Left cardiac atrium (tissue), 4 donors: ENCODE measurements around the gene WDFY4. TPM values are rescaled to one million over a fixed set of nuclear protein-coding genes. Genes with fewer than 3 reads are reported as not detected.
A peak's percentile ranks its signal among the peaks of the same experiment; 100 is the strongest.

Source experiments
- ATAC-seq, 2 donors: fragments of 200-7000 bp; cut with Tn5 transposase; one replicate each; pipeline ENCODE4 v1.9.1; 2020; ENCODE audit warnings: mild to moderate bottlenecking in 2 of 2, moderate library complexity in 2 of 2
- DNase-seq: peaks from one replicate; pipeline ENCODE4 v3.0.0-alpha.2; 2020
- intact Hi-C, 2 donors: fragments of 100-400 bp; cut with DNase I; formaldehyde crosslinking; loops; one replicate each; pipeline versions ENCODE4 v1.14.1 to v1.15.1; 2022 to 2023
- total RNA-seq, 2 donors: library from RNA; stranded (reverse); fragmentation: NEBNext Ultra II Directional; extraction: Animal tissue kit (Norgen Biotek cat#: 25700); gene quantifications; one replicate each; pipeline ENCODE4 v1.2.1, GENCODE V29; 2021
- donor health status: DM: no; HTN: yes; CAD: no.
- donor health status: DM: no; HTN: yes; CAD: no; lungs with severe emphysema.
- donor health status: DM: yes; HTN: yes; CAD: no.
- donor health status: Dilated cardiomyopathy.

Gene WDFY4
- total RNA-seq, 2 donors from 2014 or later, result 2.6 to 3.8 TPM

GRCh38 chr10:48799341-48800006 lies 114.8 kb downstream of the WDFY4 start:
- ATAC-seq (peak in 1 of 2 donors; percentile 14), DNase-seq (no peak)
- intact Hi-C loops, result no loop called here

- intact Hi-C loops, result no loop called here
- DNase-seq (no peak), ATAC-seq (peak; percentile 51 to 81)
Observed at GRCh38 chr10:48800007-48800675, 115.5 kb downstream of the WDFY4 start.

- intact Hi-C loops, result no loop called here
- DNase-seq (no peak), ATAC-seq (peak in 1 of 2 donors; percentile 25)
Observed at GRCh38 chr10:48801001-48801421, 116.3 kb downstream of the WDFY4 start.

GRCh38 chr10:48802611-48803071 lies 118.0 kb downstream of the WDFY4 start:
- intact Hi-C loops, result no loop called here
- ATAC-seq, result no peak

GRCh38 chr10:48803801-48804584 lies 119.3 kb downstream of the WDFY4 start:
- intact Hi-C loops, result no loop called here
- no peak for ATAC-seq
- DNase-seq, result no peak

More at GRCh38 chr10:48802611-48803071, 118.0 kb downstream of the WDFY4 start:
- DNase-seq, result no peak

GRCh38 chr10:48804740-48805182 lies 120.1 kb downstream of the WDFY4 start:
- DNase-seq (no peak), ATAC-seq (peak in 1 of 2 donors; percentile 42)
- intact Hi-C loops, result no loop called here

GRCh38 chr10:48805411-48805810 lies 120.7 kb downstream of the WDFY4 start:
- ATAC-seq, result no peak
- intact Hi-C loops, result no loop called here
- DNase-seq, result no peak

GRCh38 chr10:48805848-48806247 lies 121.2 kb downstream of the WDFY4 start:
- intact Hi-C loops, result no loop called here
- no peak for DNase-seq
- ATAC-seq, result peak; percentile 73 to 87

GRCh38 chr10:48806342-48806741 lies 121.7 kb downstream of the WDFY4 start:
- intact Hi-C loops, result no loop called here
- DNase-seq, result no peak
- no peak for ATAC-seq

- no peak for DNase-seq
- intact Hi-C loops, result no loop called here
- no peak for ATAC-seq
Observed at GRCh38 chr10:48807791-48808470, 123.3 kb downstream of the WDFY4 start.

GRCh38 chr10:48809261-48809660 lies 124.6 kb downstream of the WDFY4 start:
- ATAC-seq (no peak), DNase-seq (no peak)
- intact Hi-C loops, result no loop called here

- intact Hi-C loops, result no loop called here
- ATAC-seq (no peak), DNase-seq (no peak)
Observed at GRCh38 chr10:48811461-48811860, 126.8 kb downstream of the WDFY4 start.

- intact Hi-C loops, result no loop called here
- no peak for ATAC-seq
- no peak for DNase-seq
Observed at GRCh38 chr10:48811917-48812316, 127.2 kb downstream of the WDFY4 start.

GRCh38 chr10:48813291-48813690 lies 128.6 kb downstream of the WDFY4 start:
- DNase-seq (no peak), ATAC-seq (no peak)
- intact Hi-C loops, result no loop called here

- DNase-seq, result no peak
- no peak for ATAC-seq
- intact Hi-C loops, result no loop called here
Observed at GRCh38 chr10:48813825-48814224, 129.2 kb downstream of the WDFY4 start.

- DNase-seq, result no peak
- ATAC-seq, result no peak
- intact Hi-C loops, result no loop called here
Observed at GRCh38 chr10:48814933-48815332, 130.3 kb downstream of the WDFY4 start.

- intact Hi-C loops, result no loop called here
- no peak for DNase-seq
- ATAC-seq, result no peak
Observed at GRCh38 chr10:48817141-48817540, 132.5 kb downstream of the WDFY4 start.

- ATAC-seq (no peak), DNase-seq (no peak)
- intact Hi-C loops, result no loop called here
Observed at GRCh38 chr10:48818081-48818480, 133.4 kb downstream of the WDFY4 start.

GRCh38 chr10:48818861-48819520 lies 134.3 kb downstream of the WDFY4 start:
- intact Hi-C loops, result no loop called here

More at GRCh38 chr10:48818861-48819520, 134.3 kb downstream of the WDFY4 start:
- no peak for DNase-seq
- no peak for ATAC-seq
